Liver (tissue), 3 donors: Measurements from ENCODE around the gene FGF14.

Source experiments
- ATF3 ChIP-seq: IDR thresholded peaks from 2 replicates; pipeline ENCODE4 v1.6.1; 2016; ENCODE audit warnings: antibody characterized with exemption
- CTCF ChIP-seq: fragments of 150-350 bp; IDR thresholded peaks from 2 replicates; pipeline ENCODE4 v1.5.1; 2017; ENCODE audit warnings: improper control_type of control experiment, low read depth, low read length; ENCODE audit not compliant: missing input control
- GABPA ChIP-seq, 2 donors: IDR thresholded peaks in 1 of 2; conservative IDR thresholded peaks in 1 of 2; 2 replicates each; pipeline ENCODE4 v1.6.1; 2016; ENCODE audit warnings: antibody characterized with exemption in 2 of 2, mild to moderate bottlenecking in 1 of 2, moderate library complexity in 1 of 2
- HNF4G ChIP-seq: IDR thresholded peaks from 2 replicates; pipeline ENCODE4 v1.6.1; 2016; ENCODE audit warnings: antibody characterized with exemption
- JUND ChIP-seq, 2 donors: IDR thresholded peaks; 2 replicates each; pipeline ENCODE4 v1.6.1; 2016; ENCODE audit warnings: antibody characterized with exemption in 2 of 2
- MAX ChIP-seq: IDR thresholded peaks from 2 replicates; pipeline ENCODE4 v1.6.1; 2016; ENCODE audit warnings: antibody characterized with exemption
- RAD21 ChIP-seq, 2 donors: IDR thresholded peaks; 2 replicates each; pipeline ENCODE4 v1.6.1; 2016; ENCODE audit warnings: antibody characterized with exemption in 2 of 2, mild to moderate bottlenecking in 2 of 2
- REST ChIP-seq: IDR thresholded peaks from 2 replicates; pipeline ENCODE4 v1.6.1; 2016; ENCODE audit warnings: antibody characterized with exemption, mild to moderate bottlenecking
- SP1 ChIP-seq: IDR thresholded peaks from 2 replicates; pipeline ENCODE4 v1.6.1; 2018; ENCODE audit warnings: antibody characterized with exemption, mild to moderate bottlenecking
- TAF1 ChIP-seq: conservative IDR thresholded peaks from 2 replicates; pipeline ENCODE4 v1.6.1; 2016; ENCODE audit warnings: antibody characterized with exemption, mild to moderate bottlenecking
- YY1 ChIP-seq: IDR thresholded peaks from 2 replicates; pipeline ENCODE4 v1.6.1; 2016; ENCODE audit warnings: antibody characterized with exemption, mild to moderate bottlenecking
- ZBTB33 ChIP-seq: IDR thresholded peaks from 2 replicates; pipeline ENCODE4 v1.6.1; 2016; ENCODE audit warnings: antibody characterized with exemption
- donor health status: healthy.
- donor health status: healthy.

GRCh38 chr13:102394158-102395053 lies 7.4 kb downstream of the FGF14 start:
- TF ChIP-seq RAD21 (IDR thresholded peaks at IDR 0.05) = peak; percentile 68 to 71
- no peak for TF ChIP-seq CTCF
- TF ChIP-seq HNF4G = no peak
- TF ChIP-seq SP1 = peak; percentile 44
- peak; percentile 45 for TF ChIP-seq ZBTB33
- TF ChIP-seq REST = peak; percentile 93
- TF ChIP-seq MAX = no peak
- TF ChIP-seq JUND (IDR thresholded peaks at IDR 0.05) = no peak
- peak in 1 of 2 donors; percentile 86 for TF ChIP-seq GABPA (IDR thresholded peaks at IDR 0.05 in 1 of 2, conservative IDR thresholded peaks at IDR 0.05 in 1 of 2)
- TF ChIP-seq ATF3 = no peak
- TF ChIP-seq TAF1 = no peak
- peak; percentile 98 for TF ChIP-seq YY1
